Measurements from ENCODE around the gene RALGPS2.
A peak's percentile ranks its signal among the peaks of the same experiment; 100 is the strongest.

Gene RALGPS2

GRCh38 chr1:178869119-178869697 is 144.2 kb downstream of the RALGPS2 start:
- H3K27me3 ChIP-seq (ENCODE audit: insufficient read depth, low read length), result no peaks in the 10 kb centered on the region
- H3K27ac ChIP-seq (ENCODE audit: low read length), result no peak overlapping the region
- peak overlapping the region; percentile 40; the same call in 1 of the 2 replicates for H3K4me3 ChIP-seq (ENCODE audit: low read length)
- H3K9me3 ChIP-seq (ENCODE audit: insufficient read depth, low read depth, low read length), result no peaks in the 10 kb centered on the region
- peaks cover 29% of the 10 kb centered on the region for H3K4me1 ChIP-seq (ENCODE audit: insufficient read depth, low read length)
- H3K9ac ChIP-seq (ENCODE audit: low read depth, low read length), result no peak overlapping the region; the same call in 1 of the 2 replicates
- H3K36me3 ChIP-seq (ENCODE audit: insufficient read depth, low read depth, low read length), result no peaks in the 10 kb centered on the region

GRCh38 chr1:178870221-178870620 is 145.2 kb downstream of the RALGPS2 start:
- no peak overlapping the region for H3K9ac ChIP-seq (ENCODE audit: low read depth, low read length)
- H3K36me3 ChIP-seq (ENCODE audit: insufficient read depth, low read depth, low read length), result no peaks in the 10 kb centered on the region
- no peak overlapping the region for H3K4me3 ChIP-seq (ENCODE audit: low read length)
- peaks cover 29% of the 10 kb centered on the region for H3K4me1 ChIP-seq (ENCODE audit: insufficient read depth, low read length)
- H3K27ac ChIP-seq (ENCODE audit: low read length), result no peak overlapping the region
- H3K27me3 ChIP-seq (ENCODE audit: insufficient read depth, low read length), result no peaks in the 10 kb centered on the region
- H3K9me3 ChIP-seq (ENCODE audit: insufficient read depth, low read depth, low read length), result no peaks in the 10 kb centered on the region

GRCh38 chr1:178870944-178871343 is 145.9 kb downstream of the RALGPS2 start, which contains the start of gene ANGPTL1:
TSS of gene ANGPTL1 (minus strand) at chr1:178871077. CDS start at chr1:178865776, 5,301 bp downstream.
- H3K36me3 ChIP-seq (ENCODE audit: insufficient read depth, low read depth, low read length), result no peaks in the 10 kb centered on the region
- no peaks in the 10 kb centered on the region for H3K9me3 ChIP-seq (ENCODE audit: insufficient read depth, low read depth, low read length)
- H3K4me1 ChIP-seq (ENCODE audit: insufficient read depth, low read length), result peaks cover 29% of the 10 kb centered on the region
- H3K9ac ChIP-seq (ENCODE audit: low read depth, low read length), result peak within 1 kb of the TSS; percentile 26; the same call in 1 of the 2 replicates
- H3K27ac ChIP-seq (ENCODE audit: low read length), result no peak within 1 kb of the TSS
- H3K27me3 ChIP-seq (ENCODE audit: insufficient read depth, low read length), result no peaks in the 10 kb centered on the region
- no peak within 1 kb of the TSS for H3K4me3 ChIP-seq (ENCODE audit: low read length)

- Histone ChIP-seq H3K4me1 (ENCODE audit: insufficient read depth, low read length) (peaks cover 29% of the 10 kb centered on the region), H3K36me3 (ENCODE audit: insufficient read depth, low read depth, low read length) (no peaks in the 10 kb centered on the region), H3K4me3 (ENCODE audit: low read length) (no peak overlapping the region), H3K27me3 (ENCODE audit: insufficient read depth, low read length) (no peaks in the 10 kb centered on the region), H3K9me3 (ENCODE audit: insufficient read depth, low read depth, low read length) (no peaks in the 10 kb centered on the region), H3K27ac (ENCODE audit: low read length) (no peak overlapping the region), H3K9ac (ENCODE audit: low read depth, low read length) (no peak overlapping the region)
Measured at GRCh38 chr1:178871551-178872320, 146.7 kb downstream of the RALGPS2 start.

- H3K36me3 ChIP-seq (ENCODE audit: insufficient read depth, low read depth, low read length), result no peaks in the 10 kb centered on the region
Measured at GRCh38 chr1:178874966-178875365, 149.9 kb downstream of the RALGPS2 start.

GRCh38 chr1:178875936-178876335 is 150.9 kb downstream of the RALGPS2 start:
- H3K27me3 ChIP-seq (ENCODE audit: insufficient read depth, low read length), result no peaks in the 10 kb centered on the region
- no peaks in the 10 kb centered on the region for H3K9me3 ChIP-seq (ENCODE audit: insufficient read depth, low read depth, low read length)
- H3K27ac ChIP-seq (ENCODE audit: low read length), result no peak overlapping the region
- H3K4me1 ChIP-seq (ENCODE audit: insufficient read depth, low read length), result peaks cover 9% of the 10 kb centered on the region
- H3K36me3 ChIP-seq (ENCODE audit: insufficient read depth, low read depth, low read length), result no peaks in the 10 kb centered on the region
- H3K4me3 ChIP-seq (ENCODE audit: low read length), result no peak overlapping the region
- no peak overlapping the region for H3K9ac ChIP-seq (ENCODE audit: low read depth, low read length)

More at GRCh38 chr1:178874966-178875365, 149.9 kb downstream of the RALGPS2 start:
- Histone ChIP-seq H3K4me3 (ENCODE audit: low read length) (no peak overlapping the region), H3K4me1 (ENCODE audit: insufficient read depth, low read length) (peaks cover 16% of the 10 kb centered on the region), H3K9ac (ENCODE audit: low read depth, low read length) (no peak overlapping the region), H3K27ac (ENCODE audit: low read length) (no peak overlapping the region), H3K9me3 (ENCODE audit: insufficient read depth, low read depth, low read length) (no peaks in the 10 kb centered on the region), H3K27me3 (ENCODE audit: insufficient read depth, low read length) (no peaks in the 10 kb centered on the region)

GRCh38 chr1:178877896-178878295 is 152.9 kb downstream of the RALGPS2 start:
- Histone ChIP-seq H3K4me3 (ENCODE audit: low read length) (no peak overlapping the region), H3K9me3 (ENCODE audit: insufficient read depth, low read depth, low read length) (no peaks in the 10 kb centered on the region), H3K36me3 (ENCODE audit: insufficient read depth, low read depth, low read length) (no peaks in the 10 kb centered on the region; the same call in 1 of the 2 replicates), H3K9ac (ENCODE audit: low read depth, low read length) (no peak overlapping the region), H3K27me3 (ENCODE audit: insufficient read depth, low read length) (no peaks in the 10 kb centered on the region), H3K4me1 (ENCODE audit: insufficient read depth, low read length) (no peaks in the 10 kb centered on the region), H3K27ac (ENCODE audit: low read length) (no peak overlapping the region)

GRCh38 chr1:178881950-178882349 is 156.9 kb downstream of the RALGPS2 start:
- Histone ChIP-seq H3K27me3 (ENCODE audit: insufficient read depth, low read length) (no peaks in the 10 kb centered on the region), H3K9me3 (ENCODE audit: insufficient read depth, low read depth, low read length) (no peaks in the 10 kb centered on the region), H3K27ac (ENCODE audit: low read length) (no peak overlapping the region), H3K4me1 (ENCODE audit: insufficient read depth, low read length) (no peaks in the 10 kb centered on the region), H3K4me3 (ENCODE audit: low read length) (no peak overlapping the region), H3K36me3 (ENCODE audit: insufficient read depth, low read depth, low read length) (peaks cover 20% of the 10 kb centered on the region), H3K9ac (ENCODE audit: low read depth, low read length) (no peak overlapping the region)

GRCh38 chr1:178885869-178886268 is 160.8 kb downstream of the RALGPS2 start:
- Histone ChIP-seq H3K9ac (ENCODE audit: low read depth, low read length) (no peak overlapping the region), H3K27me3 (ENCODE audit: insufficient read depth, low read length) (no peaks in the 10 kb centered on the region), H3K4me1 (ENCODE audit: insufficient read depth, low read length) (no peaks in the 10 kb centered on the region), H3K4me3 (ENCODE audit: low read length) (no peak overlapping the region), H3K36me3 (ENCODE audit: insufficient read depth, low read depth, low read length) (peaks cover 34% of the 10 kb centered on the region), H3K27ac (ENCODE audit: low read length) (no peak overlapping the region), H3K9me3 (ENCODE audit: insufficient read depth, low read depth, low read length) (no peaks in the 10 kb centered on the region)

GRCh38 chr1:178886551-178886950 is 161.5 kb downstream of the RALGPS2 start:
- Histone ChIP-seq H3K4me1 (ENCODE audit: insufficient read depth, low read length) (no peaks in the 10 kb centered on the region), H3K27ac (ENCODE audit: low read length) (no peak overlapping the region), H3K27me3 (ENCODE audit: insufficient read depth, low read length) (no peaks in the 10 kb centered on the region), H3K4me3 (ENCODE audit: low read length) (no peak overlapping the region), H3K9me3 (ENCODE audit: insufficient read depth, low read depth, low read length) (no peaks in the 10 kb centered on the region), H3K9ac (ENCODE audit: low read depth, low read length) (no peak overlapping the region), H3K36me3 (ENCODE audit: insufficient read depth, low read depth, low read length) (peaks cover 34% of the 10 kb centered on the region)

GRCh38 chr1:178895928-178896327 is 170.9 kb downstream of the RALGPS2 start:
- H3K36me3 ChIP-seq (ENCODE audit: insufficient read depth, low read depth, low read length), result peaks cover 21% of the 10 kb centered on the region

GRCh38 chr1:178898401-178898800 is 173.4 kb downstream of the RALGPS2 start:
- Histone ChIP-seq H3K4me3 (ENCODE audit: low read length) (no peak overlapping the region), H3K9me3 (ENCODE audit: insufficient read depth, low read depth, low read length) (no peaks in the 10 kb centered on the region), H3K9ac (ENCODE audit: low read depth, low read length) (no peak overlapping the region)

More at GRCh38 chr1:178895928-178896327, 170.9 kb downstream of the RALGPS2 start:
- Histone ChIP-seq H3K9ac (ENCODE audit: low read depth, low read length) (no peak overlapping the region), H3K4me1 (ENCODE audit: insufficient read depth, low read length) (no peaks in the 10 kb centered on the region), H3K4me3 (ENCODE audit: low read length) (no peak overlapping the region), H3K27ac (ENCODE audit: low read length) (no peak overlapping the region), H3K27me3 (ENCODE audit: insufficient read depth, low read length) (no peaks in the 10 kb centered on the region), H3K9me3 (ENCODE audit: insufficient read depth, low read depth, low read length) (no peaks in the 10 kb centered on the region)

More at GRCh38 chr1:178898401-178898800, 173.4 kb downstream of the RALGPS2 start:
- Histone ChIP-seq H3K4me1 (ENCODE audit: insufficient read depth, low read length) (no peaks in the 10 kb centered on the region), H3K27me3 (ENCODE audit: insufficient read depth, low read length) (no peaks in the 10 kb centered on the region), H3K36me3 (ENCODE audit: insufficient read depth, low read depth, low read length) (peaks cover 18% of the 10 kb centered on the region), H3K27ac (ENCODE audit: low read length) (no peak overlapping the region)
